Subcutaneous abdominal adipose tissue (tissue), 5 donors: Measurements from ENCODE around the gene MDM1.

Source experiments
- H3K27ac ChIP-seq: one replicate; pipeline ENCODE4 v1.7.0; 2013; ENCODE audit warnings: low read depth, mild to moderate bottlenecking, inconsistent platforms, low read length, moderate library complexity
- H3K27me3 ChIP-seq, 5 donors: one replicate each; pipeline ENCODE4 v1.7.0; 2013; ENCODE audit warnings: low read length in 5 of 5, inconsistent platforms in 1 of 5; ENCODE audit not compliant: control insufficient read depth in 5 of 5, insufficient read depth in 4 of 5
- H3K36me3 ChIP-seq, 5 donors: one replicate each; pipeline ENCODE4 v1.7.0; 2013; ENCODE audit warnings: low read length in 5 of 5; ENCODE audit not compliant: control insufficient read depth in 5 of 5, insufficient read depth in 5 of 5
- H3K4me1 ChIP-seq, 5 donors: one replicate each; pipeline ENCODE4 v1.7.0; 2013; ENCODE audit warnings: low read length in 5 of 5, mild to moderate bottlenecking in 3 of 5, moderate library complexity in 1 of 5; ENCODE audit not compliant: control insufficient read depth in 5 of 5, insufficient read depth in 5 of 5
- H3K4me3 ChIP-seq, 5 donors: one replicate each; pipeline ENCODE4 v1.7.0; 2013; ENCODE audit warnings: low read length in 5 of 5, low read depth in 1 of 5
- H3K9ac ChIP-seq, 5 donors: one replicate each; pipeline ENCODE4 v1.7.0; 2013; ENCODE audit warnings: low read length in 5 of 5, mild to moderate bottlenecking in 4 of 5, moderate library complexity in 3 of 5
- H3K9me3 ChIP-seq, 5 donors: one replicate each; pipeline ENCODE4 v1.7.0; 2013; ENCODE audit warnings: low read length in 5 of 5; ENCODE audit not compliant: control insufficient read depth in 5 of 5
- donor health status: healthy.
- donor health status: healthy.
- donor health status: healthy.
- donor health status: healthy.
- donor health status: healthy.

The MDM1 gene

DNA sequence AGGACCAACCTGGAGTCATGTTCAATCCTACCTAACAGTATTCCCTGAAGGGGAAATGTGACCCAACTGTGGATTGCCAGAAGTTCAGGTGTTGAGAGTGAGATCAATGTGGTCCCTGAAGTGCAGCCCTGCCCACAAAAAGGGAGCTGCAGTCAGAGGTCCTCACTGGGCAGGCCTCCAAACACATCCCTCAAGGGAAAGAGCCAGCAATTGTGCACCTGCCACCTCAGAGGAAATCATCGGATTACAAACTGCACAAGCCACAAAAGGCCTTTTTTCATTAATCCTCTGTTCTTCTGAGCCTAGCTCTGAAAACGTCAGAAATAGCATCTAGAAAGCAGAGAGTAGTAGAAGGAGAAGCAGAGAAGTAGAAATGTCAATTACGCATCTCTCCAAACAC, 10.8 kb upstream of the MDM1 start:
- Histone ChIP-seq H3K9ac (no peak overlapping the region), H3K27me3 (no peaks in the 10 kb centered on the region), H3K27ac (no peak overlapping the region), H3K4me1 (peaks cover 0 to 5% (median 0%) of the 10 kb centered on the region in 5 donors), H3K36me3 (no peaks in the 10 kb centered on the region), H3K9me3 (no peaks in the 10 kb centered on the region), H3K4me3 (no peak overlapping the region)

GRCh38 chr12:68341822-68342221, 9.7 kb upstream of the MDM1 start:
- Histone ChIP-seq H3K36me3 (no peaks in the 10 kb centered on the region), H3K9me3 (no peaks in the 10 kb centered on the region), H3K4me3 (no peak overlapping the region), H3K9ac (no peak overlapping the region), H3K4me1 (peaks cover 0 to 5% (median 0%) of the 10 kb centered on the region in 5 donors), H3K27me3 (no peaks in the 10 kb centered on the region), H3K27ac (no peak overlapping the region)

DNA sequence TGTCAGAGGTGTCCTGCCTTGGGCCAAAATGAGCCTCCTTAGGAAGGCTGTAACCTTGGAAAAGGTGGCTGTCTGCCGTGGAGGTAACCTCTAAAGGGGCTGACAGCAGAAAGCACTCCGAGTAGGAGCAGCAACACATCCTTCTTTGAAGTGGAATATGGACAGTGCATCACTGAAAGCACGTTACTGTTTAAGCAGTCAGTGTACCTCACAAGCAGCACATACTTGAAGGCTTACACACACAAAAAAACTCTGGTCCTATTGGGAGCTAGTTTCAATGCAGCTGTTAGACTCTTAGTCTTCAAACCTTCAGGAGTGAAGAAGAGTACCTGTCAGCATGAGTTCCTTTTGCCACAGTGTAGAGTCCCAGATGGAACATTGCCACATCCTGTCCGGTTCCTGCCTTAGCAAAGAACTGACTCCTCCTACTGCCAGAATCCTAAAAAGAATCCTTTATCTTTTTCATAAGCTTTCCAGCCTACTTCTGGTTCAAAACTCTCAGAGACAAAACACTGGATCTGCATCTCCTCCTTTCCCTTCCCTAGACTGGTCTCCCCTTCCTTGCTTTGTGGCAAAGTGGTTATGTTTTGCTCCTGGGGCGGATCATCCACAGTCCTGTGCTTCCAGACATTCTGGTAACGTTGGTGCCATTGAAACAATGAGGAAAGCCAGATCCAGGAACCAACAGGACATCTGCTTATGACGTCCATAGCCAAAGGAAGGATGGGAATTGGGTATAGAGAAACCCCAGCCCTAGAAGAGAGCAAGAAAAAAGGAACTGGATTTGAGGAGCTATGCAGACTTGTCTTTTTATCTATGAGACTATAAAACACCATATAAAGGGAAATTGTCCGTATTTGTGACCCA, 8.5 kb upstream of the MDM1 start:
- peaks cover 0 to 5% (median 0%) of the 10 kb centered on the region in 5 donors for H3K4me1 ChIP-seq
- H3K9me3 ChIP-seq, result no peaks in the 10 kb centered on the region
- no peak overlapping the region for H3K27ac ChIP-seq
- no peak overlapping the region for H3K4me3 ChIP-seq
- H3K27me3 ChIP-seq, result no peaks in the 10 kb centered on the region
- H3K9ac ChIP-seq, result no peak overlapping the region
- no peaks in the 10 kb centered on the region for H3K36me3 ChIP-seq

GRCh38 chr12:68336889-68337303, 4.7 kb upstream of the MDM1 start:
- Histone ChIP-seq H3K9ac (no peak overlapping the region), H3K27ac (no peak overlapping the region), H3K27me3 (no peaks in the 10 kb centered on the region), H3K9me3 (no peaks in the 10 kb centered on the region), H3K36me3 (no peaks in the 10 kb centered on the region), H3K4me3 (no peak overlapping the region), H3K4me1 (peaks cover 0 to 8% (median 4%) of the 10 kb centered on the region in 5 donors)

DNA sequence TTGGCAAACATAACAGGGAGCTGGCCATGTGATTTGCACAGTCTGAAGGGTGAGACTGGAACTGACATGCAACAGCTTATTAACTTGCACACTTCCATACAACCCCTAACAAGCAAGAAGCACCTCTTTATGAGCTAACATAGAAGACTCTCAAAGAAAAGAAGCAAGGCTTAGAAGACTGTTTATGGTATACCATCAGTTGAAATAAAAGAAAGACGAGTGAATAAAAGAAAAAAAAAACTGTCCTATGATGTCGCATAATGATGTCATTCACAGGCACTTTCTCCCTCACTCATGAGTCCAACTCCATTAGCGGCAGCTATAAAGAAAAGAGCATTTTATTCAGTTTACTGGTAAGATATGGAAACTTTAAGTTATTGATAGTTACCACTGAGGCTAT, 3.3 kb upstream of the MDM1 start:
- H3K9me3 ChIP-seq, result no peaks in the 10 kb centered on the region
- H3K27ac ChIP-seq, result no peak overlapping the region
- no peak overlapping the region for H3K9ac ChIP-seq
- no peaks in the 10 kb centered on the region for H3K27me3 ChIP-seq
- H3K4me1 ChIP-seq, result peaks cover 0 to 17% (median 15%) of the 10 kb centered on the region in 5 donors
- no peak overlapping the region for H3K4me3 ChIP-seq
- H3K36me3 ChIP-seq, result no peaks in the 10 kb centered on the region

DNA sequence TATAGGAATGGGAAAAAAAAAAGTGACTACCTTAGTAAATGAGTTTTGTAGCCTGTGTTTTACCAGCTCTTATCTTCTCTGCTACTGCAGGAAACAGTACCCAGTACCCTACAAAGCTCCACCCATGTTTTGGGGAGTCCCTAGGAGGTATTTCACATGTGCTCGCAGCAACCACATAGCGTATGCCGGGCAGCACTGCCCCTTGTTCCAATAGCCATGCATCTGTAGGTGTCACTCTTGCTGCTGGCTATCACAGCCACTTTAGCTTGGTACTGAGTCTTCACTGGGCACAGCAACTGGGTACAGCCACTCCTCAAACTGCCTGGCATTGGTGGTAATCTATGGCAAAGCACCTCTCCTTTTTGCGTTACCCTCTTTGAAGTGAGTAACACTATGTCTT, 2.0 kb upstream of the MDM1 start:
- Histone ChIP-seq H3K9me3 (no peaks in the 10 kb centered on the region), H3K9ac (no peak overlapping the region), H3K36me3 (peaks cover 0 to 8% (median 0%) of the 10 kb centered on the region in 5 donors), H3K4me3 (no peak overlapping the region), H3K27me3 (no peaks in the 10 kb centered on the region), H3K4me1 (peaks cover 0 to 17% (median 13%) of the 10 kb centered on the region in 5 donors), H3K27ac (no peak overlapping the region)

- H3K4me3 ChIP-seq, result peak overlapping the region; percentile 70 to 85 (median 82)
- no peaks in the 10 kb centered on the region for H3K9me3 ChIP-seq
- no peak overlapping the region for H3K27ac ChIP-seq
- H3K4me1 ChIP-seq, result peaks cover 0 to 17% (median 15%) of the 10 kb centered on the region in 5 donors
- H3K36me3 ChIP-seq, result peaks cover 0 to 8% (median 0%) of the 10 kb centered on the region in 5 donors
- no peaks in the 10 kb centered on the region for H3K27me3 ChIP-seq
- peak overlapping the region in 3 of 5 donors; percentile 16 to 62 (median 62) for H3K9ac ChIP-seq
Measured at GRCh38 chr12:68332728-68333630, 817 bp upstream of the MDM1 start.

GRCh38 chr12:68331500-68331868, 678 bp downstream of the MDM1 start:
- H3K27me3 ChIP-seq, result no peaks in the 10 kb centered on the region
- peak overlapping the region; percentile 51 to 86 (median 78) for H3K9ac ChIP-seq
- peaks cover 0 to 20% (median 15%) of the 10 kb centered on the region in 5 donors for H3K4me1 ChIP-seq
- no peaks in the 10 kb centered on the region for H3K9me3 ChIP-seq
- H3K4me3 ChIP-seq, result peak overlapping the region; percentile 69 to 85 (median 80)
- peaks cover 0 to 14% (median 2%) of the 10 kb centered on the region in 5 donors for H3K36me3 ChIP-seq
- H3K27ac ChIP-seq, result peak overlapping the region; percentile 37

DNA sequence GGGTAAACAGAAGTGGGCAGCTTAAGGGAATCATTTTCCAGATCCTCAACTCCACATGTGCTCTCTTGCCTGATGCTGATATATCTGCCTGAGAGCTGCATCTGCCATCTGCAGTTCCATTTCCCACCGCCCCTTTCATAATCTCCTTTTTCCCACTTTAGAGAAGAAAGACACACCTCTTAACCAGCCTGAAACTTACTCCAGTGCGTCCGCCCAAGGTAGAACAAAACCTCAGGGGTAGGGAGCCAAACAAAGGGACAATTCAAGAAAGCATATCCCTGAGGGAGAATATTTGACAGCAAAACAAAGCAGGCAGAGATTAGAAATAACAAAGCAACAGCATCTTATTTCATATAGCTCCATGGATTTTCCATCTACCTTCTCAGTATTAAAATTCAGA, 4.3 kb downstream of the MDM1 start:
- no peaks in the 10 kb centered on the region for H3K27me3 ChIP-seq
- no peaks in the 10 kb centered on the region for H3K9me3 ChIP-seq
- no peak overlapping the region for H3K27ac ChIP-seq
- H3K4me3 ChIP-seq, result no peak overlapping the region
- H3K9ac ChIP-seq, result no peak overlapping the region
- H3K36me3 ChIP-seq, result peaks cover 0 to 20% (median 6%) of the 10 kb centered on the region in 5 donors
- H3K4me1 ChIP-seq, result peaks cover 0 to 19% (median 15%) of the 10 kb centered on the region in 5 donors

GRCh38 chr12:68326716-68327115, 5.4 kb downstream of the MDM1 start:
- H3K4me1 ChIP-seq, result peaks cover 0 to 14% (median 9%) of the 10 kb centered on the region in 5 donors
- no peaks in the 10 kb centered on the region for H3K27me3 ChIP-seq
- no peak overlapping the region for H3K27ac ChIP-seq
- H3K9me3 ChIP-seq, result no peaks in the 10 kb centered on the region
- peaks cover 0 to 26% (median 9%) of the 10 kb centered on the region in 5 donors for H3K36me3 ChIP-seq
- no peak overlapping the region for H3K9ac ChIP-seq
- H3K4me3 ChIP-seq, result no peak overlapping the region
